H9 (cell line): ENCODE measurements around the gene ADCY5. TPM values are rescaled to one million over a fixed set of nuclear protein-coding genes. Genes with fewer than 3 reads are reported as not detected.

Source experiments
- DNase-seq: peaks from one replicate; pipeline ENCODE4 v3.0.0-alpha.2; 2017
- H2AFZ ChIP-seq: one replicate; pipeline ENCODE4 v1.6.1; 2013; ENCODE audit warnings: mild to moderate bottlenecking, low read length, control low read depth, moderate library complexity
- H2AK5ac ChIP-seq: 2 replicates; pipeline ENCODE4 v1.6.1; 2013; ENCODE audit warnings: low read length, control low read depth, mixed read lengths; ENCODE audit not compliant: insufficient read length
- H2BK120ac ChIP-seq: one replicate; pipeline ENCODE4 v1.6.1; 2013; ENCODE audit warnings: low read depth, mild to moderate bottlenecking, low read length, control low read depth, inconsistent platforms; ENCODE audit not compliant: poor library complexity, severe bottlenecking
- H2BK12ac ChIP-seq: 2 replicates; pipeline ENCODE4 v1.6.1; 2013; ENCODE audit warnings: low read length, control low read depth, mixed read lengths, low read depth; ENCODE audit not compliant: insufficient read length
- H2BK15ac ChIP-seq: 2 replicates; pipeline ENCODE4 v1.6.1; 2013; ENCODE audit warnings: low read depth, low read length, control low read depth
- H2BK20ac ChIP-seq: one replicate; pipeline ENCODE4 v1.6.1; 2013; ENCODE audit warnings: low read depth, mild to moderate bottlenecking, low read length, control low read depth, inconsistent platforms; ENCODE audit not compliant: poor library complexity, severe bottlenecking
- H2BK5ac ChIP-seq: 2 replicates; pipeline ENCODE4 v1.6.1; 2013; ENCODE audit warnings: low read length, control low read depth, mixed read lengths; ENCODE audit not compliant: insufficient read length
- H3K14ac ChIP-seq: 2 replicates; pipeline ENCODE4 v1.6.1; 2013; ENCODE audit warnings: low read length, control low read depth; ENCODE audit not compliant: insufficient read depth
- H3K18ac ChIP-seq: 2 replicates; pipeline ENCODE4 v1.6.1; 2013; ENCODE audit warnings: low read depth, mild to moderate bottlenecking, mixed read lengths, low read length, control low read depth; ENCODE audit not compliant: insufficient read length
- H3K23ac ChIP-seq: 2 replicates; pipeline ENCODE4 v1.6.1; 2013; ENCODE audit warnings: low read length, control low read depth, mixed read lengths, low read depth; ENCODE audit not compliant: insufficient read length
- H3K23me2 ChIP-seq: 2 replicates; pipeline ENCODE4 v1.6.1; 2013; ENCODE audit warnings: low read depth, mild to moderate bottlenecking, mixed read lengths, low read length, control low read depth; ENCODE audit not compliant: insufficient read length, poor library complexity, severe bottlenecking
- H3K27ac ChIP-seq: 2 replicates; pipeline ENCODE4 v1.5.1; 2013; ENCODE audit warnings: low read length, control low read depth, mixed read lengths, low read depth; ENCODE audit not compliant: insufficient read length
- H3K27me3 ChIP-seq: 2 replicates; pipeline ENCODE4 v1.6.1; 2013; ENCODE audit warnings: low read length, control low read depth, inconsistent platforms; ENCODE audit not compliant: insufficient read depth
- H3K4ac ChIP-seq: 2 replicates; pipeline ENCODE4 v1.6.1; 2013; ENCODE audit warnings: low read depth, mild to moderate bottlenecking, control low read depth, inconsistent platforms, low read length, moderate library complexity
- H3K4me1 ChIP-seq: 2 replicates; pipeline ENCODE4 v1.6.1; 2013; ENCODE audit warnings: low read length, control low read depth, inconsistent platforms; ENCODE audit not compliant: insufficient read depth
- H3K4me2 ChIP-seq: 2 replicates; pipeline ENCODE4 v1.6.1; 2013; ENCODE audit warnings: low read length, control low read depth, mixed read lengths; ENCODE audit not compliant: insufficient read length, insufficient read depth
- H3K56ac ChIP-seq: 2 replicates; pipeline ENCODE4 v1.6.1; 2013; ENCODE audit warnings: low read depth, mild to moderate bottlenecking, mixed read lengths, low read length, control low read depth; ENCODE audit not compliant: insufficient read length
- H3K79me1 ChIP-seq: 2 replicates; pipeline ENCODE4 v1.6.1; 2013; ENCODE audit warnings: low read depth, mild to moderate bottlenecking, moderate library complexity, low read length, control low read depth, inconsistent platforms; ENCODE audit not compliant: insufficient read depth, poor library complexity, severe bottlenecking
- H3K79me2 ChIP-seq: 2 replicates; pipeline ENCODE4 v1.6.1; 2013; ENCODE audit warnings: low read length, control low read depth, inconsistent platforms; ENCODE audit not compliant: insufficient read depth
- H3K9ac ChIP-seq: 2 replicates; pipeline ENCODE4 v1.6.1; 2013; ENCODE audit warnings: low read length, control low read depth, mixed read lengths; ENCODE audit not compliant: insufficient read length; ENCODE audit errors: extremely low read depth
- H3K9me3 ChIP-seq: one replicate; pipeline ENCODE4 v1.6.1; 2013; ENCODE audit warnings: low read depth, low read length, inconsistent platforms; ENCODE audit not compliant: control insufficient read depth
- H3T11ph ChIP-seq: one replicate; pipeline ENCODE4 v1.6.1; 2013; ENCODE audit warnings: mild to moderate bottlenecking, low read length, control low read depth, inconsistent platforms
- H4K20me1 ChIP-seq: one replicate; pipeline ENCODE4 v1.6.1; 2013; ENCODE audit not compliant: control insufficient read depth, insufficient read length, insufficient read depth
- H4K5ac ChIP-seq: 2 replicates; pipeline ENCODE4 v1.6.1; 2013; ENCODE audit warnings: low read depth, mild to moderate bottlenecking, mixed read lengths, low read length, control low read depth; ENCODE audit not compliant: insufficient read length
- H4K8ac ChIP-seq: replicated peaks from 2 replicates; pipeline ENCODE4 v1.6.1; 2013; ENCODE audit warnings: low read length, control low read depth, mixed read lengths, low read depth; ENCODE audit not compliant: insufficient read length
- H4K91ac ChIP-seq: 2 replicates; pipeline ENCODE4 v1.6.1; 2013; ENCODE audit warnings: low read depth, mild to moderate bottlenecking, moderate library complexity, mixed read lengths, low read length, control low read depth; ENCODE audit not compliant: insufficient read length
- H3K27ac Mint-ChIP-seq, 3 experiments: 2 replicates in 2 of 3; 3 replicates in 1 of 3; pipeline ENCODE4 v1.8.0; 2020 to 2021; ENCODE audit warnings: mixed read lengths in 3 of 3, mild to moderate bottlenecking in 1 of 3, moderate library complexity in 1 of 3
- H3K27me3 Mint-ChIP-seq: 2 replicates; pipeline ENCODE4 v1.8.0; 2021; ENCODE audit warnings: low read depth, mild to moderate bottlenecking, moderate library complexity, mixed read lengths
- H3K36me3 Mint-ChIP-seq, 3 experiments: 2 replicates in 2 of 3; 3 replicates in 1 of 3; pipeline ENCODE4 v1.8.0; 2020 to 2021; ENCODE audit warnings: low read depth in 3 of 3, mixed read lengths in 3 of 3; ENCODE audit not compliant: insufficient read depth in 1 of 3
- H3K4me1 Mint-ChIP-seq, 2 experiments: 2 replicates each; pipeline ENCODE4 v1.8.0; 2020; ENCODE audit warnings: mixed read lengths in 2 of 2
- H3K4me3 Mint-ChIP-seq, 2 experiments: 2 replicates in 1 of 2; 3 replicates in 1 of 2; pipeline ENCODE4 v1.8.0; 2020 to 2021; ENCODE audit warnings: mild to moderate bottlenecking in 2 of 2, mixed read lengths in 2 of 2, moderate library complexity in 1 of 2
- H3K9me3 Mint-ChIP-seq, 2 experiments: 2 replicates in 1 of 2; 3 replicates in 1 of 2; pipeline ENCODE4 v1.8.0; 2020; ENCODE audit warnings: mild to moderate bottlenecking in 2 of 2, mixed read lengths in 2 of 2, moderate library complexity in 1 of 2
- CTCF ChIP-seq: fragments of 200-600 bp; sonication (generic); conservative IDR thresholded peaks from 3 replicates; pipeline ENCODE4 v1.8.0; 2021; ENCODE audit warnings: antibody characterized with exemption, mild to moderate bottlenecking
- WGBS: extraction: QIAGEN DNeasy Blood & Tissue Kit; methylation state at CpG from one replicate; pipeline ENCODE4 v1.1.7; 2013; ENCODE audit warnings: missing lambda C conversion rate, low lambda C conversion rate, mixed read lengths; ENCODE audit not compliant: insufficient read length; ENCODE audit errors: extremely low coverage; 5-methylcytosine and 5-hydroxymethylcytosine counted together
- total RNA-seq: library from RNA; stranded (reverse); gene quantifications from 2 replicates; pipeline ENCODE4 v1.2.1, GENCODE V29; 2021

Gene ADCY5
- total RNA-seq, 1 experiment from 2014 or later, result 5.0 TPM

GRCh38 chr3:123346021-123346420 lies 102.9 kb downstream of the ADCY5 start:
- Histone ChIP-seq H3K23ac (no peak overlapping the region), H4K20me1 (no peaks in the 10 kb centered on the region), H2AFZ (no peak overlapping the region), H2BK12ac (no peak overlapping the region), H3K56ac (no peak overlapping the region), H3K79me2 (no peaks in the 10 kb centered on the region), H3K23me2 (no peaks in the 10 kb centered on the region), H3K9ac (no peak overlapping the region), H3K14ac (no peak overlapping the region; the same call in 1 of the 2 replicates), H2AK5ac (no peak overlapping the region), H3K18ac (peak overlapping the region; percentile 45), H2BK15ac (no peak overlapping the region), H3K4me2 (no peak overlapping the region), H3K4ac (no peak overlapping the region), H4K8ac (no peak overlapping the region), H3K9me3 (no peaks in the 10 kb centered on the region), H4K91ac (no peak overlapping the region), H2BK120ac (no peak overlapping the region), H3T11ph (no peak overlapping the region), H3K27ac (no peak overlapping the region), H3K79me1 (no peaks in the 10 kb centered on the region), H3K27me3 (no peaks in the 10 kb centered on the region), H2BK20ac (no peak overlapping the region), H2BK5ac (no peak overlapping the region), H3K4me1 (no peaks in the 10 kb centered on the region; the same call in 1 of the 2 replicates), H4K5ac (no peak overlapping the region)
- no CpG with 5 or more reads among the region's 8 CpGs for WGBS
- no peak for TF ChIP-seq CTCF
- DNase-seq, result no peak
- no peaks in the 10 kb centered on the region for H3K36me3 Mint-ChIP-seq
- H3K9me3 Mint-ChIP-seq, result no peaks in the 10 kb centered on the region
- H3K27me3 Mint-ChIP-seq, result peaks cover 10% of the 10 kb centered on the region
- H3K27ac Mint-ChIP-seq, result no peak overlapping the region
- no peak overlapping the region for H3K4me3 Mint-ChIP-seq
- H3K4me1 Mint-ChIP-seq, result peaks cover 28 to 38% of the 10 kb centered on the region in 2 experiments
